Caco-2 (cell line): ENCODE results near the gene BCR. TPM values are rescaled to one million over a fixed set of nuclear protein-coding genes. Genes with fewer than 3 reads are reported as not detected.

ENCODE experiments used
- BruUV-seq: library from RNA; stranded (reverse); fragments of 400-500 nt; replicated peaks from 2 replicates; lab custom pipeline; 2021; lab: Mats Ljungman, UMichigan
- CTCF ChIA-PET: fragments of 300-600 bp; sonication (Branson Sonifier 250); formaldehyde crosslinking; loops from one replicate; lab custom pipeline; 2022; ENCODE audit warnings: antibody characterized with exemption; lab: Charles Lee
- POLR2A ChIA-PET: fragments of 300-600 bp; sonication (Branson Sonifier 250); formaldehyde crosslinking; loops from one replicate; lab custom pipeline; 2022; ENCODE audit warnings: antibody characterized with exemption; lab: Charles Lee
- DNase-seq, 2 experiments: peaks; one replicate each; pipeline versions ENCODE4 v3.0.0 to v3.0.0-alpha.2; 2020 to 2022
- H3K27me3 ChIP-seq: replicated peaks from 2 replicates; pipeline ENCODE4 v1.6.0; 2011; ENCODE audit warnings: low read length; ENCODE audit not compliant: control insufficient read depth, insufficient read depth
- H3K36me3 ChIP-seq: 2 replicates; pipeline ENCODE4 v1.5.1; 2011; ENCODE audit warnings: low read length; ENCODE audit not compliant: control insufficient read depth, insufficient read depth
- H3K4me1 ChIP-seq: fragments of 250-450 bp; sonication (Bioruptor Pico); 2 replicates; pipeline ENCODE4 v1.5.1; 2020; ENCODE audit warnings: mild to moderate bottlenecking
- H3K4me3 ChIP-seq: 2 replicates; pipeline ENCODE4 v1.5.1; 2011; ENCODE audit warnings: low read depth, mild to moderate bottlenecking, control low read depth, low read length
- H3K9me3 ChIP-seq: fragments of 250-450 bp; sonication (Bioruptor Pico); 2 replicates; pipeline ENCODE4 v1.5.1; 2020; ENCODE audit warnings: mild to moderate bottlenecking, moderate library complexity
- H3K27ac Mint-ChIP-seq: one replicate; pipeline ENCODE4 v1.8.0; 2022; ENCODE audit warnings: mixed read lengths; ENCODE audit not compliant: unreplicated experiment
- H3K27me3 Mint-ChIP-seq: one replicate; pipeline ENCODE4 v1.8.0; 2022; ENCODE audit warnings: mixed read lengths; ENCODE audit not compliant: insufficient read depth, unreplicated experiment
- H3K36me3 Mint-ChIP-seq: one replicate; pipeline ENCODE4 v1.8.0; 2022; ENCODE audit warnings: mild to moderate bottlenecking, mixed read lengths; ENCODE audit not compliant: insufficient read depth, unreplicated experiment
- H3K4me1 Mint-ChIP-seq: one replicate; pipeline ENCODE4 v1.8.0; 2022; ENCODE audit warnings: low read depth, mixed read lengths; ENCODE audit not compliant: unreplicated experiment
- H3K4me3 Mint-ChIP-seq: one replicate; pipeline ENCODE4 v1.8.0; 2022; ENCODE audit warnings: mild to moderate bottlenecking, moderate library complexity, mixed read lengths; ENCODE audit not compliant: unreplicated experiment
- H3K9me3 Mint-ChIP-seq: one replicate; pipeline ENCODE4 v1.8.0; 2022; ENCODE audit warnings: mixed read lengths; ENCODE audit not compliant: unreplicated experiment
- intact Hi-C: fragments of 100-400 bp; cut with micrococcal nuclease; formaldehyde crosslinking; loops from one replicate; pipeline ENCODE4 v1.10.0; 2022; ENCODE audit not compliant: unreplicated experiment
- total RNA-seq: library from RNA; stranded (reverse); gene quantifications from 2 replicates; pipeline ENCODE4 v1.2.3, GENCODE V29; 2022
- TF ChIP-seq, protein P1 (sequence below), 2 experiments: fragments of 200-600 bp in 1 of 2; IDR thresholded peaks; 1 replicate in 1 of 2; 2 replicates in 1 of 2; pipeline versions ENCODE4 v1.5.1 to v1.8.0; 2011 to 2022; ENCODE audit warnings: antibody characterized with exemption in 1 of 2, control low read depth in 1 of 2, inconsistent platforms in 1 of 2, low read depth in 1 of 2, low read length in 1 of 2, mild to moderate bottlenecking in 1 of 2, moderate library complexity in 1 of 2; ENCODE audit not compliant: insufficient read depth in 1 of 2, severe bottlenecking in 1 of 2, unreplicated experiment in 1 of 2

BCR gene
- total RNA-seq, 1 experiment from 2014 or later = 87.4 TPM

DNA sequence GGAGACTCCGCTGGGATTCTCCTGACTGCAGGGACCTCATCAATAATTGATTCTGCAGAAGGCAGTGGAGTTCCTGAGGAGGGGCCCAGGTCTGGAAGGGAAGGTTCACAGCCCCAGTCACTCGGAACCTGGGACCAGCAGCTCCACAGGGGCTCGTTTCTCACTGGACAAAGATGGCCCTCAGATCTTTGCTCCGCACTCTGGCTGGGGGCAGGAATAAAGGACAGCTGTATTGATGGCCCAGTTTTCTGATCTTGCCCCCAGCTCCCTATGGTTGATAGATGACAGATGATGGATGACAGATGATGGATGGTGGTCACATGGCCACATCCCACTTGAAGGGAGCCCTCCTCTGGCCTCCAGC lies 11.3 kb upstream of the BCR start:
- TF ChIP-seq, protein P1, sequence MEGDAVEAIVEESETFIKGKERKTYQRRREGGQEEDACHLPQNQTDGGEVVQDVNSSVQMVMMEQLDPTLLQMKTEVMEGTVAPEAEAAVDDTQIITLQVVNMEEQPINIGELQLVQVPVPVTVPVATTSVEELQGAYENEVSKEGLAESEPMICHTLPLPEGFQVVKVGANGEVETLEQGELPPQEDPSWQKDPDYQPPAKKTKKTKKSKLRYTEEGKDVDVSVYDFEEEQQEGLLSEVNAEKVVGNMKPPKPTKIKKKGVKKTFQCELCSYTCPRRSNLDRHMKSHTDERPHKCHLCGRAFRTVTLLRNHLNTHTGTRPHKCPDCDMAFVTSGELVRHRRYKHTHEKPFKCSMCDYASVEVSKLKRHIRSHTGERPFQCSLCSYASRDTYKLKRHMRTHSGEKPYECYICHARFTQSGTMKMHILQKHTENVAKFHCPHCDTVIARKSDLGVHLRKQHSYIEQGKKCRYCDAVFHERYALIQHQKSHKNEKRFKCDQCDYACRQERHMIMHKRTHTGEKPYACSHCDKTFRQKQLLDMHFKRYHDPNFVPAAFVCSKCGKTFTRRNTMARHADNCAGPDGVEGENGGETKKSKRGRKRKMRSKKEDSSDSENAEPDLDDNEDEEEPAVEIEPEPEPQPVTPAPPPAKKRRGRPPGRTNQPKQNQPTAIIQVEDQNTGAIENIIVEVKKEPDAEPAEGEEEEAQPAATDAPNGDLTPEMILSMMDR (IDR thresholded peaks at IDR 0.05; ENCODE audit: insufficient read depth in 1 of 2, low read depth in 1 of 2, low read length in 1 of 2, severe bottlenecking in 1 of 2, unreplicated experiment in 1 of 2) = no peak
- H3K36me3 ChIP-seq = no peaks in the 10 kb centered on the region
- no peaks in the 10 kb centered on the region for H3K27me3 Mint-ChIP-seq
- POLR2A ChIA-PET = no interaction called here
- H3K36me3 Mint-ChIP-seq = peaks cover 5% of the 10 kb centered on the region
- H3K4me1 ChIP-seq = peaks cover 3% of the 10 kb centered on the region; the same call in 1 of the 2 replicates
- H3K4me1 Mint-ChIP-seq = peaks cover 4% of the 10 kb centered on the region
- intact Hi-C loops = no loop called here
- CTCF ChIA-PET = no interaction called here
- H3K4me3 ChIP-seq = no peak overlapping the region
- H3K27ac Mint-ChIP-seq = no peak overlapping the region
- no peak for DNase-seq
- no peaks in the 10 kb centered on the region for H3K9me3 ChIP-seq
- H3K4me3 Mint-ChIP-seq = no peak overlapping the region
- no peaks in the 10 kb centered on the region for H3K9me3 Mint-ChIP-seq
- BruUV-seq = no TSS peak
- H3K27me3 ChIP-seq = no peaks in the 10 kb centered on the region

DNA sequence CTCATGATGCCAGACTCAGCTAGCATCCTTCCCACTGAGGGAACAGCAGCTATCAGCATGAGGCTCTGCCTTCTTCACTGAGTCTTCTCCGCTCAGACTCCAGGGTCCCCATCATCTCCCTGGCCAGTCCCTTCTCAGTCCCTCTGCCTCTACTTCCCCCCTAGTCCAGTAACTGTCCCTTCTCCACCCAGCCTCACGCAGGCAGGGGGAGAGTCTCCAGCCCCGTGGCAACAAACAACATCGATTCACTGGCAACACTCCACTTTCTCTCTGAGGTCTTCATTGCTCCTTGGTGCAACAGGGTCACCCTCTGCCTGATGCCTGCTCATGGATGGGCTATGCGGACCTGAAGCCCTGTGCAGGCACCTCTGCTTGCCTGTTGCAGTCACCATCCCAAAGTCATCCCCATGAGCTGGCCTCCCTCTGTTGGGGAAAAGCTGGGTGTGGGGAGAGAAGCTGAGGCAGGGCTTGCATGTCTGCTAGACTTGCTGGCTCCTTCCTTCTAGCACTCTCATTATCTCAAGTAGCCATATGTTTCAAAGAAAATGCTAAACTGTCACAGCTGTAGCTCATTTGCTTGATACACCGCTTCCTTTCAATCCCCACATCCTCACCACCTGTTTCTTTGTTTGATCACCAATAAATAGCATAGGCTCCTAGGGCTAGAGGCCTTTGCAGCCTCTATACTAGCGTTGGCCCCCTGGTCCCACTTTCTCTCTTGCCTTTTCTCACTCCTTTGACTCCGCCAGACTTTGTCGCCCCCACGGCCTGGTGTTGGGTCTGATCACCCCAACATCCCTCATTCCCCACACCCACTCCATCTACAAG lies 4.3 kb upstream of the BCR start:
- intact Hi-C loops = loop anchor here (5.0 kb wide), 1 partner anchor 211 kb away; no protein-coding TSS in a partner anchor
- no peaks in the 10 kb centered on the region for H3K27me3 Mint-ChIP-seq
- peak overlapping the region; percentile 60 for H3K27ac Mint-ChIP-seq
- peaks cover 17% of the 10 kb centered on the region for H3K9me3 Mint-ChIP-seq
- no TSS peak for BruUV-seq
- Histone ChIP-seq H3K27me3 (no peaks in the 10 kb centered on the region), H3K9me3 (peaks cover 14% of the 10 kb centered on the region), H3K4me1 (peaks cover 34% of the 10 kb centered on the region), H3K36me3 (no peaks in the 10 kb centered on the region), H3K4me3 (no peak overlapping the region)
- CTCF ChIA-PET = interaction anchor here (0.8 to 5.8 kb wide), 2 partner anchors 67 to 106 kb away, joined by 3 to 57 read pairs; no protein-coding TSS in a partner anchor
- TF ChIP-seq, protein P1 (IDR thresholded peaks at IDR 0.05; ENCODE audit: insufficient read depth in 1 of 2, low read depth in 1 of 2, low read length in 1 of 2, severe bottlenecking in 1 of 2, unreplicated experiment in 1 of 2) = no peak
- no peak overlapping the region for H3K4me3 Mint-ChIP-seq
- peaks cover 21% of the 10 kb centered on the region for H3K4me1 Mint-ChIP-seq
- DNase-seq = no peak
- H3K36me3 Mint-ChIP-seq = peaks cover 12% of the 10 kb centered on the region
- POLR2A ChIA-PET = no interaction called here

DNA sequence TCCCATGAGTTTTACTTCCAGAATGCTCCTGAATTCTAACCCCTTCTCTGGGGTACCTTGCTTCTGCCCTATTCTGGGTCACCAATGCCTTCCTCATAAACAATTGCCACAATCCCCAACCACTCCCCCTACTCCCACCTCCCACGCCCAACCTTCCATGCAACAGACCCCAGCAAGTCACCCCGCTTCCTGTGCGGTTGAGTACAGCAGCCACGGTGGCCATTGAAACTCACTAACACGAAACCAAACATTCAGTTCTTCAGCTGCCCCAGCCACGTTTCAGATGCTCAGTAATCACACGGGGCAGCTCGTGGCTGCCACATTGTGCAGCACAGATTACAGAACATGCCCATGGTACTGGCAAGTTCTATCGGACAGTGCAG lies 3.7 kb upstream of the BCR start:
- Mint-ChIP-seq H3K4me3 (no peak overlapping the region), H3K36me3 (peaks cover 12% of the 10 kb centered on the region), H3K4me1 (peaks cover 21% of the 10 kb centered on the region), H3K27ac (peak overlapping the region; percentile 60), H3K9me3 (peaks cover 17% of the 10 kb centered on the region), H3K27me3 (no peaks in the 10 kb centered on the region)
- CTCF ChIA-PET = interaction anchor here (0.8 to 5.8 kb wide), 3 partner anchors 67 to 209 kb away, joined by 3 to 57 read pairs (median 5); no protein-coding TSS in a partner anchor
- Histone ChIP-seq H3K9me3 (peaks cover 14% of the 10 kb centered on the region), H3K36me3 (no peaks in the 10 kb centered on the region), H3K27me3 (no peaks in the 10 kb centered on the region), H3K4me1 (peaks cover 34% of the 10 kb centered on the region), H3K4me3 (no peak overlapping the region)
- TF ChIP-seq, protein P1 (IDR thresholded peaks at IDR 0.05; ENCODE audit: insufficient read depth in 1 of 2, low read depth in 1 of 2, low read length in 1 of 2, severe bottlenecking in 1 of 2, unreplicated experiment in 1 of 2) = no peak
- no peak for DNase-seq
- POLR2A ChIA-PET = no interaction called here
- intact Hi-C loops = loop anchor here (5.0 kb wide), 1 partner anchor 211 kb away; no protein-coding TSS in a partner anchor
- BruUV-seq = no TSS peak
